Muscle layer of colon (tissue), 2 donors: ENCODE measurements around the gene EXTL1.

ENCODE experiments used
- H3K27ac ChIP-seq: one replicate; pipeline ENCODE4 v1.7.0; 2013; ENCODE audit warnings: low read depth, mild to moderate bottlenecking, low read length, moderate library complexity
- H3K27me3 ChIP-seq, 2 donors: one replicate each; pipeline ENCODE4 v1.7.0; 2013; ENCODE audit warnings: low read length in 2 of 2, mild to moderate bottlenecking in 2 of 2; ENCODE audit not compliant: insufficient read depth in 2 of 2, control insufficient read depth in 1 of 2
- H3K36me3 ChIP-seq: one replicate; pipeline ENCODE4 v1.7.0; 2013; ENCODE audit warnings: mild to moderate bottlenecking, low read length; ENCODE audit not compliant: insufficient read depth
- H3K4me1 ChIP-seq: one replicate; pipeline ENCODE4 v1.7.0; 2013; ENCODE audit warnings: mild to moderate bottlenecking, low read length; ENCODE audit not compliant: insufficient read depth
- H3K4me3 ChIP-seq, 2 donors: one replicate each; pipeline ENCODE4 v1.7.0; 2013; ENCODE audit warnings: low read length in 2 of 2, low read depth in 1 of 2, mild to moderate bottlenecking in 1 of 2, moderate library complexity in 1 of 2
- H3K9ac ChIP-seq: one replicate; pipeline ENCODE4 v1.7.0; 2013; ENCODE audit warnings: low read length
- H3K9me3 ChIP-seq: one replicate; pipeline ENCODE4 v1.7.0; 2013; ENCODE audit warnings: mild to moderate bottlenecking, low read length
- donor health status: abdominal sarcoma.
- donor health status: Adenocarcinoma of cecum.

EXTL1 gene

GRCh38 chr1:26036756-26037281 is 15.2 kb downstream of the EXTL1 start:
- H3K27ac ChIP-seq, result no peak overlapping the region
- no peaks in the 10 kb centered on the region for H3K9me3 ChIP-seq
- H3K27me3 ChIP-seq, result peaks cover 0 to 5% of the 10 kb centered on the region in 2 donors
- peaks cover 7% of the 10 kb centered on the region for H3K4me1 ChIP-seq
- no peak overlapping the region for H3K9ac ChIP-seq
- H3K36me3 ChIP-seq, result no peaks in the 10 kb centered on the region
- no peak overlapping the region for H3K4me3 ChIP-seq

- Histone ChIP-seq H3K4me1 (peaks cover 7% of the 10 kb centered on the region), H3K9ac (no peak overlapping the region), H3K9me3 (no peaks in the 10 kb centered on the region), H3K27ac (no peak overlapping the region), H3K27me3 (peaks cover 0 to 5% of the 10 kb centered on the region in 2 donors), H3K4me3 (no peak overlapping the region), H3K36me3 (no peaks in the 10 kb centered on the region)
Observed at GRCh38 chr1:26037904-26038303, 16.3 kb downstream of the EXTL1 start.

DNA sequence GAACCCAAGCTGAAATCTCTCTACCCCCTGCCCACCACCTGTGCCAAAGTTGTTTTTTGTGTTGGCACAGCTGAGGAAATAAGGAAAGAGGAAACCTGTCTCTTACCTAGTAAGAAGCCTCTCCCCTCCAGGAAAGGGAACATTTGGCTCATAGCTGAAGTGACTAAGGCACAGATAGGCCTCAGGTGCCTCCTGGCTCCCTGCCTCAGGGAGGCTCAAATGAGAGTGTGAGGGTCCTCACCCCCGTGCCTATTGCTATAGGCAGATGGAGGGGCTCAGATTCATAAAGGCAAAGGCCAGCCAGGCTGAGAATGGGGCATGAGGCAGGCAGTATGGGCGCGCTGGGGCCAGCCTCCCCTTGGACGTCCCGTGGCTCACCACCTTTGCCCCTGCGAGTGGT is 16.9 kb downstream of the EXTL1 start:
- H3K27me3 ChIP-seq, result peaks cover 0 to 5% of the 10 kb centered on the region in 2 donors

DNA sequence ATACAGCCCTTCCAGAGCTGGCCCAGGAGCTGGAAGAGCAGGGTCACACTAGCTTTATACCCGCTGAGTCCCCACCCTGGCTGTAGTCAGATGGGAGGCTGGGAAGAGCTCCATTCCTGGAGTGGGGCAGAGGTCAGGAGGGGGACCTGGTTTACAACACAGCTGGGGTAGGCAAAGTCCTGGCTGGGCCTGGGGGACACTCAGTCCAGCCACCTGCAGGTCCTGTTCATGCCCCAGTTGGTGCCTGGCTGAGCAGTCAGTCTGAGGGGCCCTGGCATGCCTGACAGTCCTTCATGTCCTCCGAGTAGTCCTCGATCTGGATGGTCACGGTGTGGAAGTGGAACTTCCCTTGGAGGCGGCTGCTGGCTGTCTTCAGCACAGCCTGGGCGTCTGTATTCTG is 17.3 kb downstream of the EXTL1 start:
- no peak overlapping the region for H3K9ac ChIP-seq
- no peaks in the 10 kb centered on the region for H3K9me3 ChIP-seq
- peaks cover 7% of the 10 kb centered on the region for H3K4me1 ChIP-seq
- peaks cover under 1 to 8% of the 10 kb centered on the region in 2 donors for H3K27me3 ChIP-seq
- no peaks in the 10 kb centered on the region for H3K36me3 ChIP-seq
- no peak overlapping the region for H3K27ac ChIP-seq
- no peak overlapping the region for H3K4me3 ChIP-seq

More for the DNA sequence above, 16.9 kb downstream of the EXTL1 start:
- no peak overlapping the region for H3K4me3 ChIP-seq
- H3K36me3 ChIP-seq, result no peaks in the 10 kb centered on the region
- H3K9ac ChIP-seq, result no peak overlapping the region
- H3K4me1 ChIP-seq, result peaks cover 7% of the 10 kb centered on the region
- H3K9me3 ChIP-seq, result no peaks in the 10 kb centered on the region
- no peak overlapping the region for H3K27ac ChIP-seq

DNA sequence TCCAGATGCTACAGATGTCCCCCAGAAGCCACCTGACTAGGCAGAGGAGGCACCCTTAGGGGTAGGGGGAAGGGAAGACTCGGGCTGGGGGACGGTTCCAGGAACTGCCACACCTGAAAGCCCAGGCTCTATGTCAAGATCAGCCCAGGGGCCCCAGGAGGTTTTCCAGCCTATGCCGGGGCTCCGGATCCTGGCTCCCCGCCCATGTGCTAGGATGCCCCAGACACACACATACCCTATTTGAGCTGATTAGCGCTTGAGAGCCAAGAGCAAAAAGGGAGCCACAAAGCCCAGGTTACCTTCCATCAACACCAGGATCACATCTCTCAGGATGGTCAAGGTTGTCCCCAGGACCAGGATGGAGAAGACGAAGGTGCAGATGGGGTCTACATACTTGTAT is 19.8 kb downstream of the EXTL1 start:
- Histone ChIP-seq H3K4me1 (no peaks in the 10 kb centered on the region), H3K27me3 (peaks cover 12 to 31% of the 10 kb centered on the region in 2 donors), H3K36me3 (no peaks in the 10 kb centered on the region), H3K27ac (no peak overlapping the region), H3K4me3 (no peak overlapping the region), H3K9me3 (no peaks in the 10 kb centered on the region), H3K9ac (no peak overlapping the region)

DNA sequence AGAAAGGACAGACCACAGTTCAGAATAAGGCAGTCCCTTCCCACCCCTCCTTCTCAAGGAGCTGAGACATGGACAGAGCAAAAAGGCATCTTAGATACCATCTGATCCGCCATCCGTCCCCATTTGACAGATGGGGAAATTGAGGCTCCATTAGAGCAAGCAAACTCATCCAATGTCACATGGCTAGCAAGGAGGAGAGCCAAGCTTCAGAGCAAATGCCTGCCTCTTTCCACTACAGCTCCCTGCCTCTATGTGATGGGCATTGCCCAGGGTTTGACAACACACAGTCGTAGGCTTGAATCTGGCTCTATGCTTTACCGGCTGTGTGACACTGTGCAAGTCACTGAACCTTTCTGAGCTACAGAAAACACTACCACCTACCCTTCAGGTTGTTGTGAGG is 20.4 kb downstream of the EXTL1 start:
- no peak overlapping the region for H3K4me3 ChIP-seq
- H3K9me3 ChIP-seq, result no peaks in the 10 kb centered on the region
- no peak overlapping the region for H3K27ac ChIP-seq
- no peaks in the 10 kb centered on the region for H3K4me1 ChIP-seq
- peaks cover 18 to 37% of the 10 kb centered on the region in 2 donors for H3K27me3 ChIP-seq
- no peaks in the 10 kb centered on the region for H3K36me3 ChIP-seq
- no peak overlapping the region for H3K9ac ChIP-seq

GRCh38 chr1:26043765-26044164 is 22.2 kb downstream of the EXTL1 start:
- Histone ChIP-seq H3K27me3 (peaks cover 23 to 43% of the 10 kb centered on the region in 2 donors), H3K9me3 (no peaks in the 10 kb centered on the region), H3K36me3 (no peaks in the 10 kb centered on the region), H3K9ac (no peak overlapping the region), H3K27ac (no peak overlapping the region), H3K4me3 (no peak overlapping the region), H3K4me1 (no peaks in the 10 kb centered on the region)

GRCh38 chr1:26044414-26044813 is 22.8 kb downstream of the EXTL1 start:
- Histone ChIP-seq H3K4me1 (no peaks in the 10 kb centered on the region), H3K27ac (no peak overlapping the region), H3K4me3 (no peak overlapping the region), H3K9me3 (no peaks in the 10 kb centered on the region), H3K36me3 (no peaks in the 10 kb centered on the region), H3K27me3 (peaks cover 23 to 43% of the 10 kb centered on the region in 2 donors), H3K9ac (no peak overlapping the region)

DNA sequence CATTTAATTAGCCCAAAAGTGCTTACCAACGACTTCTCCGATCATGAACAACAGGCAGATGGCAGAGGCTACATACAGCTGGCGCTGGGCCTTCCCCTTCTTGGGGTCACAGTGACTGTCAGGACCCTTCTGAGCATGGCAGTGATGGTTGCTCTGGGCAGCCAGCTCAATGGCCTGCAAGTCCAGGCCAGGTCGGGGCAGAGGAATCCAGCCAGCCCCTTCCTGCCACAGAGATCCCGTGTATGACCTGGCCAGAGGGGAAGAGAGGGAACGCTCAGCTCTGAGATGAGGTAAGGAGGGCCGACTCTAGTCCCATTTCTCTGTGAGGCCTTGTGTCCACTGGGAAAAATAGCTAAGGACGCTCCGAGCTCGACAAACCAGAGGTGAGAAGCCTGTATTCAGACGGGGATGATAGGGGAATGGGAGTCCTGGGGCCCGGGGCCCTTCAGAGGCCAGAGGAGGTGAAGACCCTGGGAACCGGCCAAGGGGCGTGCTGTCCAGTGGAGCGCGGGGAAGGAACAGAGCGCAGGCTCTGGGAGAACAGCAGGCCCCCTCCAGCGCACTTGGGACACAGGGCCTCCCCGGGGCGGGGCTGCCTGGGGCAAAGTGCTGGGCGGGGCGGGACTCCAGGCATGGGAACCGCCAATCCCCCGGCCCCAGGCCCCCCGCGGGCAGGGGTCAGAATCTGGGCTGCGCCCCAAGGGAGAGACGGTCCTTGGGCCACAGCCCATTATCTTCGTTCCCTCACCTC is 23.6 kb downstream of the EXTL1 start:
- H3K9me3 ChIP-seq, result no peaks in the 10 kb centered on the region
- no peaks in the 10 kb centered on the region for H3K4me1 ChIP-seq
- no peak overlapping the region for H3K4me3 ChIP-seq
- H3K27ac ChIP-seq, result no peak overlapping the region
- no peaks in the 10 kb centered on the region for H3K36me3 ChIP-seq
- peaks cover 23 to 43% of the 10 kb centered on the region in 2 donors for H3K27me3 ChIP-seq
- H3K9ac ChIP-seq, result no peak overlapping the region

GRCh38 chr1:26045722-26046245 is 24.2 kb downstream of the EXTL1 start, which contains the start of gene SLC30A2:
Gene SLC30A2 (minus strand): TSS chr1:26046118. CDS start chr1:26045896, 222 bp downstream.
- H3K36me3 ChIP-seq, result no peaks in the 10 kb centered on the region
- H3K4me3 ChIP-seq, result no peak within 1 kb of the TSS
- H3K27me3 ChIP-seq, result peaks cover 23 to 43% of the 10 kb centered on the region in 2 donors
- no peaks in the 10 kb centered on the region for H3K4me1 ChIP-seq
- no peaks in the 10 kb centered on the region for H3K9me3 ChIP-seq
- H3K27ac ChIP-seq, result no peak within 1 kb of the TSS
- H3K9ac ChIP-seq, result no peak within 1 kb of the TSS

- Histone ChIP-seq H3K9me3 (no peaks in the 10 kb centered on the region), H3K27ac (no peak overlapping the region), H3K27me3 (peaks cover 23 to 41% of the 10 kb centered on the region in 2 donors), H3K4me1 (no peaks in the 10 kb centered on the region), H3K36me3 (no peaks in the 10 kb centered on the region), H3K4me3 (no peak overlapping the region), H3K9ac (no peak overlapping the region)
Observed at GRCh38 chr1:26046246-26047095, 24.9 kb downstream of the EXTL1 start.
